ENCODE results near the gene BIK.

The BIK gene

GRCh38 chr22:43154887-43155536 lies 44.5 kb downstream of the BIK start:
- Histone ChIP-seq H3K27ac (peak overlapping the region in 9 of 21 experiments; percentile 2 to 62 (median 31)), H3K4me3 (no peak overlapping the region)

DNA sequence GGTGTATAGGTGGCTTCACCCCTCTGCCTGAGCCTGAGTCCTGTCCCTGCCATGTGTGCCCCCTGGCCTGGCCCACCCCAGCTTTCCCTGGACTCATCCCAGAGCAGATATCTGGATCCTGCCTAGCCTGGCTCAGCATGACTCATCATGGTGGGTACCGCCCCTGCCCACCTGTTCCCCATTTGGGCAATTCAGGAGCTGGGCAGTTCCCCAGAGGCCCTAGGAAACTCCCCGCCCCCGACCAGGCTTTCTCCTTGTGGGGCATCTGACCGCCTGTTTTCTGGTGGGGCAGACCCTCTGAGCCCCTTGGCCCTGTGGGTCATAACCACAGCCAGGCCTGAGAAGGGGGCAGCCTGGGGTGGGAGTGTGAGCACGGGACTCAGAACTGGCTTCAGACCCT lies 45.2 kb downstream of the BIK start:
- Histone ChIP-seq H3K4me3 (no peak overlapping the region), H3K27ac (peak overlapping the region in 7 of 21 experiments; percentile 3 to 62 (median 31))

GRCh38 chr22:43156413-43156812 lies 45.9 kb downstream of the BIK start:
- Histone ChIP-seq H3K27ac (peak overlapping the region in 2 of 21 experiments; percentile 11 to 60), H3K4me3 (no peak overlapping the region)

DNA sequence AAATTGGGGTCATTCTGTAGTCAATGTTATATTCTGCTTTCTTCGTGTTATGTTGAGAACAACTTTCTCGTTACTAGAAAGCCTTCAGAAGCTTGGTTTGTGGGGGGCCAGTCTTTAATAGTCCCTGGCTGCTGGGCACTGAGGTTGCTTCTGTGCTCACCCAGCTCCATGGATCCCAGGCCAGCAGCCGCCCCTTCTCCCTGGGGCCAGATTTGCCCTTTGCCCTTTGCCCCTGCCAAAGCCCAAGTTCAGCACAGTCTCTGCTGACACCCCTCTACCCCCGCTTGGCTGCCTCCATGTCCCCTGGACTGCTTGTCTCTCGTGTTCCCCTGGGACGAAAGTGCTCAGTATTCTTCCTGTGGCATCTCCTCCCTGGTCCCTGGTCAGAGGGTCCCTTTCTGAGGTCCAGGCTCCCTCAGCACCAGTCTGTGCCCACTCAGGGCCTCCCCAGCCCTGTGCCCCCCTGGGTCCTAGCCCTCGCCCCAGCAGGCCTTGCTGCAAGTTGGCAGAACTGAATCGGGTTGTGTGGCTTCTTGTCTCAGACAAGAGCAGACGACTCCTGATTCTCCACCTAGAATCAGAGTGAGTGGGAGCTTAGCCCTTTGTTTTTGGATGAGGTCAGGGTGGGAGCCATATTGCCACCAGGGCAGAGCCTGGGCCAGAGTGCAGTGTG lies 47.5 kb downstream of the BIK start:
- no peak overlapping the region for H3K4me3 ChIP-seq
- H3K27ac ChIP-seq, result peak overlapping the region in 6 of 21 experiments; percentile 3 to 54 (median 33)

GRCh38 chr22:43158778-43159483 lies 48.4 kb downstream of the BIK start:
- Histone ChIP-seq H3K27ac (peak overlapping the region in 4 of 21 experiments; percentile 4 to 54 (median 53)), H3K4me3 (no peak overlapping the region)

DNA sequence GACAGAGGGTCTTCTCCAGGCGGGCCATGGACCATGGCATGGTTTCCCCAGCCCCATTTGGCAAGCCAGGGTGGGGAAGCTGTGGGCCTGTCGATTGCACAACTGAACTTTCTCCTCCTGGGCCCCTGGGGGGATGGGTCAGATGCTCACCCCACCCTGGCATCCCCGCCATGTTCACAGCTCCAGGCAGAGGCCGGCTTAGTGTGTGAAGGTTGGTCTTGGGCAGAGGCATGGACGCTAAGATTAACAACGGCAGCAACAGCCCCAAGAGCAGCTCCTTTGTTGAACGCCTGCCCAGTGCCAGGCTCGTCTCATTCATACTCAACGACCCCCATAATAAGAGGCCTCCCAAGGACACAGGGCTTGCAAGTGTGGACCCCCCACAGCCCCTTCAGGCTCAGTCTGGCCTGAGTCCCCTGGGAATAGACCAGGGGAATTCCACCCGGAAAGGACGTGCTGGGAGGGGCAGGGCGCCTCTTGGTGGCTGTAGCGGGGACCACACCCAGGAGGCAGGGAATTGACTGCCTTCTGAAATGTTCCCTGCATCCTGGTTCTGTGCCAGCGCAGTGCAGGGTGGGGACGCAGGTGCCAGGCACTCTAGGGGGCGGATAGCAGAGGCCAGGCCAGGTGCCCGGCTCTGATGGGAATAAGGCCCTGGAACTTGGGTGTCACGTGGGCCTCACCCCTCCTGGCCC lies 49.1 kb downstream of the BIK start:
- no peak overlapping the region for H3K4me3 ChIP-seq
- peak overlapping the region in 5 of 21 experiments; percentile 5 to 53 (median 26) for H3K27ac ChIP-seq

DNA sequence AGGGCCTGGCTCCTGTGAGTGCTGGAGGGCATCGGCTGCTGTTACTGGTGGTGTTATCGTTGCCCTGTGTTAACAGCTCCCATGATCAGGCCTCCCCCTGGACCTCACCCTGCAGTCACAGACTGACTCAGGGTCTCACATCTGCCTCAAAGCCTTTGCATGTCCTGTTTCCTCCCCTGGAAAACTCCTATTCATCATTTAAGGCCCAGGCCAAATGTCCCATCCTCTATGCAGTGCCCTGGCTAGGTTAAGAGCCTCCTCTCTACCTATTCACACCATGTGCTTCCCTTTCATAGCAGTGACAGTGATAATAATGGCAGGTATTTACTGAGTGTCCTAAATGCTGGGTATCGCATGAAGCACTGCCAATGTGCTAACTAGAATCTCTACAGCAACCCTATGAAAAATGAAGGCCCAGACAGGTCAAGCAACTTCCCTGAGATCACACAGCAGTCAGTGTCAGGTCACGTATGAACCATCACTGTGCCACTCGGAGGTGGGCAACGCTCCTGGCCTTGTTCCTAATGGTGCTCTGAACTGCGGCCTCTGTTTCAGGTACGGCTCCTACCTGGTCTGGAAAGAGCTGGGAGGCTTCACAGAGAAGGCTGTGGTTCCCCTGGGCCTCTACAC lies 50.1 kb downstream of the BIK start:
- Histone ChIP-seq H3K4me3 (no peak overlapping the region), H3K27ac (peak overlapping the region in 1 of 21 experiments; percentile 5)

DNA sequence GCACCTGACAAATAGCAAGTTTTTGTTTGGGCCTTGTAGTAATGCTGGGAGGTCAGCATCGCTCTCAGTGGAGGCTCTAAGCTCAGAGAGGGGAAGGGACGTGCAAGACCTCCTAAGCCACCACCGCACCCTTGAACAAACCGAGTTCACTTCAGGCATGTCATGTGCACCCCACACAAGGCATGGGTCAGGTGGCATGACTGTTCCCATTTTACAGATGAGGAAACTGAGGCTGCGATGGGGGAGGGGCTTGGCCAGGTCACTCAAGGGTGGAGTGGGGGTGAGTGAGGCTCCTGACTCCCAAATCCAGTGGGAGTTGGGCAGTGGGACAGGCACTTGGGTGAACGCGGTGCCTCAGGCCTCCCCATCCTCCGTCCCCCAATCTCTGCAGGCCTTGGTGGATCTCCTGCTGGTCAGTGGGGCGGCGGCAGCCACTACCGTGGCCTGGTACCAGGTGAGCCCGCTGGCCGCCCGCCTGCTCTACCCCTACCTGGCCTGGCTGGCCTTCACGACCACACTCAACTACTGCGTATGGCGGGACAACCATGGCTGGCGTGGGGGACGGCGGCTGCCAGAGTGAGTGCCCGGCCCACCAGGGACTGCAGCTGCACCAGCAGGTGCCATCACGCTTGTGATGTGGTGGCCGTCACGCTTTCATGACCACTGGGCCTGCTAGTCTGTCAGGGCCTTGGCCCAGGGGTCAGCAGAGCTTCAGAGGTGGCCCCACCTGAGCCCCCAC lies 52.0 kb downstream of the BIK start:
- Histone ChIP-seq H3K27ac (peak overlapping the region in 2 of 21 experiments; percentile 22 to 78), H3K4me3 (no peak overlapping the region)

GRCh38 chr22:43163241-43163795 lies 52.8 kb downstream of the BIK start:
- Histone ChIP-seq H3K4me3 (no peak overlapping the region), H3K27ac (peak overlapping the region in 10 of 21 experiments; percentile 13 to 78 (median 44))

DNA sequence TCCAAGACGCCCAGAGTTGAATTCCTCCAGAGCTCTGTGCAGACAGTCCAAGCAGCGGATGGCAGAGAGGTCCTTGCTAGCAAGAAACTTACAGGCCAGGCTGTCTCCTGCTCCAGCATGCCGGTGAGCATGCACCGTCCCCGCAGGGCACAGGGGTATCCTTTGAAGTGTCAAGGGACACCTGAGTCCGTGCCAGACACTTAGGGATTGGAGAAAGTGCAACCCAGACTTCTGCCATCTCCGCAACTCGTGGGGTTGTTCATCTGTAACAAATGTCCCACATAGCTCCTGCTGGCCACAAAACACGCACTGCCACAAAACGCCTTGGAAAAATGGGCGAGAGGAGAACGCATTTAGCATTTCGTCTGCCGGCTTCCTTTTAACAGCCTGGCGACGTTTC lies 54.1 kb downstream of the BIK start:
- Histone ChIP-seq H3K27ac (peak overlapping the region in 4 of 21 experiments; percentile 20 to 78 (median 46)), H3K4me3 (no peak overlapping the region)

GRCh38 chr22:43166132-43166930 lies 55.8 kb downstream of the BIK start:
- no peak overlapping the region for H3K27ac ChIP-seq
- no peak overlapping the region for H3K4me3 ChIP-seq

DNA sequence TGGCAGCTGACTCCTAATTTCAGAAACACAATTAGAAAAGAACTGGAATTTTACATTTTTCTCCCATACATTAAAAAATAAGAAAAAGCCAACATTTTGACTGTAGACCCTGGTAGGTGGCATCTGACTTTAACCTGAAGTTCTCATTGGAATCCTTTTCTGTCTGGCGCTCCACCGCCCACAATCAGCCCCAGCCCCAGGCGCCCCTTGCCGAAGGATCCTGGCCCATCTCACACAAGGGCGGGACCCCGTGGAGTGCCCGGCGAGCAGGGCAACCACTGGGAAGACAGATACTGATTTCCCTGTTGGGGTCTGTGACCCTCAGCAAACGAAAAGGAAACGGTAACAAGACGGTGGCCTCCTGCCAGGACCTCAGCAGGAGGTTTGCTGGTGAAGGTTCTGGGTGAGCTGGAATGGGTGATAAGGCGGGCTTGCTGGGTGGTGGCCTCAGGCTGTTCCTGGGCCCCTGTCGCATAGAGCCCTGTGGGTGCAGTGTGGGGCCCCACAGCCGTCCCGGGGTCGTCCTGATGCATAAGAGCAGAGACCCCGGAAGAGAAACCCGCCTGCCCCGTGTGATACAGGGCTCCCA lies 56.5 kb downstream of the BIK start:
- Histone ChIP-seq H3K4me3 (no peak overlapping the region), H3K27ac (no peak overlapping the region)

- H3K27ac ChIP-seq, result peak overlapping the region in 13 of 21 experiments; percentile 4 to 75 (median 35)
- H3K4me3 ChIP-seq, result no peak overlapping the region
Observed at GRCh38 chr22:43168471-43169309, 58.1 kb downstream of the BIK start.

DNA sequence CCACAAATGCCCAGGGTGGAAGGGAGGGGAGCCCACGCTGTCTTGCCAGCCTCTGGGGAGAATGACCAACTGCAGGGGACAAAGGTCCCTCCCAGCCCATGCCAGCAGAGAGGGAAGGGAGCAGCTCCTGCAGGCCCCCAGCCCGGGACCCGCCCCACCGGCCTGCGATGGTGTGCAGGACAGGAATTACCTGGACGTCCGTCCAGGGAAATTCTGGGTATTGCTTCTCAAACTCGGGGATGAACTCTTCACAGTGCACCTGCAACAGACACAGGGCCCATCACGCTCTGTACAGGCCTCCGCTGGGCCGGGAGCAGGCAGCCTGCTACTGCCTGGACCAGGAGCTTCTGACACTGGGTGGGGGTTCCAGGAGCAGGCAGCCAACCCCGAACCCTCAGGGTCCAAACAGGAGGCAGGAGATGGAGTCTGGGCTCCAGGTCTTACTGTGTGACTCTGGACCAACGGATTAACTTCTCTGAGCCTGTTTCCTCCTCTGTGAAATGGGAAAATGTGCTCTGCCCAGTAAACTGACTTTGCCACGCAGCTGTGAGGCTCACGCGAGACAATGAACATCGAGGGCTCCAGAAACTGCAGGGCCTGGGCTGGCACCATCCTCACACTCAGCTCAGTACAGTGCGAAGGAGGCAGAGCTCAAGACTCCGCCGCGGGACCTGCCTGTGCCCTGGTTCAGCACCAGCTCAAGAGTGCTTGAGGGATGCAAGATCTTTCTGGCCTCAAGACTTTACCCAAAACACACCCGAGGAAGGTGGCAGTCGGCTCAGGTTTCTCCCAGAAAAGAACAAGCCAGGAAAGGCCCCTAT lies 59.0 kb downstream of the BIK start:
- no peak overlapping the region for H3K4me3 ChIP-seq
- H3K27ac ChIP-seq, result peak overlapping the region in 4 of 21 experiments; percentile 4 to 45 (median 20)

DNA sequence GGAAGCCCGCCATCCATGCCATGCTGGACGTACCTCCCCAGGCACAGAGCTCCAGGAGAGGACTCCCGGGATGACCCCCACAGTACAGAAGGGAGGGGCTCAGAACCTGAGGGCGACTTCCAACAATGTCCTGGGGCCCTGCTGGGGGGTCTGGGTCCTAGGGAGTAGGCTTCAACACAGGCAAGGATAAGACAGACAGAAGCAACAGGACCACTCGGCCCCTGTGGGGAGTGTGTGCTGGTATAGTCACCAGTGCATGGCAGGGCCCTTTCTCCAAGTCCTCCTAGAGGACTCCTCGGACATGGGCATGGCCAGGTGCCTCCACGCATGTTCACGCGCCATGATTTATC lies 59.6 kb downstream of the BIK start:
- Histone ChIP-seq H3K27ac (no peak overlapping the region), H3K4me3 (no peak overlapping the region)

DNA sequence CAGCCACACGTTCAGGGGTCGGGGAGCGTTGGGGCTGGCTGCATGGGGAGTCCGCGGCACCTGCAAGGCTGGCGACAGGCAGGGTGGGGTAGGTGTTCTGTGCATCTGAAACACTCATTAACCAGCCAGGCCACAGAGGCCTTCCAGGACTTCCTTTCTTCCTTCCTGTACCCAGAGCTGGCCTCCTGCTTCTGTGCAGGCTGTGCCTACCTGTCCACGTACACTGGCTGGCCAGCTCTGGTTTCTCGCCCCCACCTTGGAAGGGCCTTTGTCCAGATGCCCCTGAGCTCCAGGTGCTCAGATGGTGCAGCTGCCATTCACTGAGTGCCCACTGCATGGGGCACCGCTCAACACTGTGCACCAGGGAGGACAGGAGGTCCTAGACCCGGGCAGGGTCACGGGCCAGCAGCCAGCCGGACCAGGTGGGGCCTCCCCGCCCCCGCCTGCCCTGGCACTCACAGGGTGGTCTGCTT lies 60.5 kb downstream of the BIK start:
- H3K27ac ChIP-seq, result no peak overlapping the region
- no peak overlapping the region for H3K4me3 ChIP-seq
